Parathyroid adenoma (tissue), 2 donors: Measurements from ENCODE around the gene METTL26.

Experiments
- H2AFZ ChIP-seq: fragments of 300-600 bp; sonication (generic); one replicate; pipeline ENCODE4 v1.7.0; 2017; ENCODE audit warnings: antibody characterized with exemption, mild to moderate bottlenecking
- H3K27ac ChIP-seq: fragments of 300-600 bp; sonication (generic); one replicate; pipeline ENCODE4 v1.7.0; 2017
- H3K27me3 ChIP-seq: fragments of 300-600 bp; sonication (generic); one replicate; pipeline ENCODE4 v1.7.0; 2017; ENCODE audit warnings: low read length; ENCODE audit not compliant: control insufficient read depth, insufficient read depth
- H3K36me3 ChIP-seq: fragments of 300-600 bp; sonication (generic); one replicate; pipeline ENCODE4 v1.7.0; 2017; ENCODE audit warnings: low read length; ENCODE audit not compliant: control insufficient read depth, insufficient read depth
- H3K4me1 ChIP-seq: fragments of 300-600 bp; sonication (generic); one replicate; pipeline ENCODE4 v1.7.0; 2017; ENCODE audit warnings: control low read depth
- H3K4me2 ChIP-seq: fragments of 300-600 bp; sonication (generic); one replicate; pipeline ENCODE4 v1.7.0; 2017; ENCODE audit warnings: low read length
- H3K4me3 ChIP-seq: fragments of 300-600 bp; sonication (generic); one replicate; pipeline ENCODE4 v1.7.0; 2017; ENCODE audit warnings: low read depth, low read length
- H3K79me2 ChIP-seq: fragments of 300-600 bp; sonication (generic); one replicate; pipeline ENCODE4 v1.7.0; 2017; ENCODE audit warnings: control low read depth
- H3K9ac ChIP-seq: fragments of 300-600 bp; sonication (generic); one replicate; pipeline ENCODE4 v1.7.0; 2017; ENCODE audit warnings: mild to moderate bottlenecking
- H3K9me3 ChIP-seq: fragments of 300-600 bp; sonication (generic); one replicate; pipeline ENCODE4 v1.7.0; 2017; ENCODE audit warnings: low read length; ENCODE audit not compliant: control insufficient read depth
- TF ChIP-seq, protein P1 (sequence below): fragments of 300-600 bp; sonication (generic); IDR thresholded peaks from one replicate; pipeline ENCODE4 v1.7.0; 2017; ENCODE audit warnings: antibody characterized with exemption, mild to moderate bottlenecking
- donor health status: primary hyperparathyroidism.

The METTL26 gene

DNA sequence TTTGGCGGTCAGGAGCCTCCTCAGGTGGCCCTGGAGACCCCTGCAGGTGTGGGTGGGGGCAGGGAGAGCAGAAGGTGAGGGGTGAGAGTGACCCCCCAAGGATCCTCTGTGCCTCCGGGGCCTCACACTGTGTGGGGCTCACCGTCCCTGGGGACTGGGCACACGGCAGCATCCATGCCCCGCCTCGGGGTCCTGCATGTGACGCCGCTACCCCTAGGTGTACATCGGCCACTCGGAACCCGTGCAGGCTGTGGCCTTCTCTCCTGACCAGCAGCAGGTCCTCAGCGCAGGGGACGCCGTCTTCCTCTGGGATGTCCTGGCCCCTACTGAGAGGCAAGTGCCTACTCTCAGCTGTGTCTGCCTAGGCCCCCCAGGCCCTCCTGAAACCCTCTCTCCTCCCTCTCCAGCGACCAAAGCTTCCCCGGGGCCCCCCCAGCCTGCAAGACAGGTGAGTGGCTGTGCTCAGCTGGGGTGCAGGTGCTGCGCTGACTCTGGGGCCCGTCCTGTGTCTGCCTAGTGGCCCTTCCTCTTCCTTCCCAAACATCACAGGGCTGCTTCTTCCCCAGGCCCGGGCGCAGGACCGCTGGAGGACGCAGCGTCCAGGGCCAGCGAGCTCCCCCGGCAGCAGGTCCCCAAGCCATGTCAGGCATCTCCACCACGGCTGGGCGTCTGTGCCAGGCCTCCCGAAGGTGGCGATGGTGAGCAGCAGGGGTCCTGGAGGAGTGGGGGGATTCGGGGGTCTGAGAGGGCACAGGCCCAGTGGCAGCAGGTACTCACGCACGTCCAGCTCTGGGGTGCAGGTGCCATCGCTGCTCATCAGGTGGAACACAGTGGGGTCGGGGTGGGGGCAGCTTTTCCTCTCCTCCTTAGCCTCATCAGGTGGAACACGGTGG, 22.8 kb upstream of the METTL26 start:
- no peak overlapping the region for H3K4me3 ChIP-seq
- no peak overlapping the region for H3K27ac ChIP-seq
- H3K4me1 ChIP-seq: peaks cover 4% of the 10 kb centered on the region
- no peak overlapping the region for H3K4me2 ChIP-seq
- no peaks in the 10 kb centered on the region for H3K9me3 ChIP-seq
- H3K79me2 ChIP-seq: no peaks in the 10 kb centered on the region
- TF ChIP-seq, protein P1, sequence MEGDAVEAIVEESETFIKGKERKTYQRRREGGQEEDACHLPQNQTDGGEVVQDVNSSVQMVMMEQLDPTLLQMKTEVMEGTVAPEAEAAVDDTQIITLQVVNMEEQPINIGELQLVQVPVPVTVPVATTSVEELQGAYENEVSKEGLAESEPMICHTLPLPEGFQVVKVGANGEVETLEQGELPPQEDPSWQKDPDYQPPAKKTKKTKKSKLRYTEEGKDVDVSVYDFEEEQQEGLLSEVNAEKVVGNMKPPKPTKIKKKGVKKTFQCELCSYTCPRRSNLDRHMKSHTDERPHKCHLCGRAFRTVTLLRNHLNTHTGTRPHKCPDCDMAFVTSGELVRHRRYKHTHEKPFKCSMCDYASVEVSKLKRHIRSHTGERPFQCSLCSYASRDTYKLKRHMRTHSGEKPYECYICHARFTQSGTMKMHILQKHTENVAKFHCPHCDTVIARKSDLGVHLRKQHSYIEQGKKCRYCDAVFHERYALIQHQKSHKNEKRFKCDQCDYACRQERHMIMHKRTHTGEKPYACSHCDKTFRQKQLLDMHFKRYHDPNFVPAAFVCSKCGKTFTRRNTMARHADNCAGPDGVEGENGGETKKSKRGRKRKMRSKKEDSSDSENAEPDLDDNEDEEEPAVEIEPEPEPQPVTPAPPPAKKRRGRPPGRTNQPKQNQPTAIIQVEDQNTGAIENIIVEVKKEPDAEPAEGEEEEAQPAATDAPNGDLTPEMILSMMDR: no peak
- no peak overlapping the region for H3K9ac ChIP-seq
- H3K27me3 ChIP-seq: no peaks in the 10 kb centered on the region
- H3K36me3 ChIP-seq: no peaks in the 10 kb centered on the region
- H2AFZ ChIP-seq: no peak overlapping the region

DNA sequence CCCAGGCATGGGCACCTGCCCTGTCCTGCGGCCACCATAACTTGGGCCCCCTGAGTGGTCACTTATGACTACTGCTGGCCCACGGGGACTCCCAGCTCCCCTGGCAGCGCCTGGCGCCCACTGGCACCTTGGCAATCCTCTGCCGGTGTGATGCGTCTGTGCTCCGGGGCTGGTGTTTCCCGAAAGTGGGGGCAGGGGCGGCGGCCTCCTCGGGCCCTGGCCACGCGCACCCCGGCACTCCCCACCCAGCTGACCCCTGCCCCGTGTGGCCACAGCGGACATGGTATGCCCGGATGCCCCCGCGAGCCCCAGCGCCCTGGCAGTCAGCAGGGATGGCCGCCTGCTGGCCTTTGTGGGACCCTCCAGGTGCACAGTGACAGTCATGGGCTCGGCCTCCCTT, 21.4 kb upstream of the METTL26 start:
- Histone ChIP-seq H3K4me3 (no peak overlapping the region), H3K9me3 (no peaks in the 10 kb centered on the region), H3K27me3 (no peaks in the 10 kb centered on the region), H3K27ac (no peak overlapping the region), H2AFZ (no peak overlapping the region), H3K9ac (no peak overlapping the region), H3K36me3 (no peaks in the 10 kb centered on the region), H3K79me2 (no peaks in the 10 kb centered on the region), H3K4me2 (no peak overlapping the region), H3K4me1 (peaks cover 4% of the 10 kb centered on the region)
- TF ChIP-seq, protein P1: no peak

DNA sequence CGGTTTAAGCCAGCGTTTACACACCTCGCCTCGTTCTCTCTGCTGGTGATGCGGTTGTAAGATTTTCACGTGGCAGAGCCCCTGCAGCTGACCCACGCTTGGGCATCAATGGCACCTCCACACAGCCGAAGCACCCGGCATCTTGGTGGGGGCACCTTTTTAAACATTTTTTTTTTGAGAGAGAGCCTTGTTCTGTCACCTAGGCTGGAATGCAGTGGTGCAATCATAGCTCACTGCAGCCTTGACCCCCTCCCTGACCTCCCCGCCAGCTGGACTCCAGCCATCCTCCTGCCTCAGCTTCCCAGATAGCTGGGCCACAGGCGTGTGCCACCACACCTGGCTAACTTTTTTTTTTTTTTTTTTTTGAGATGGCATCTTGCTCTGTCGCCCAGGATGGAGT, 17.9 kb upstream of the METTL26 start:
- no peak overlapping the region for H3K4me2 ChIP-seq
- TF ChIP-seq, protein P1: no peak
- H2AFZ ChIP-seq: no peak overlapping the region
- H3K4me1 ChIP-seq: peaks cover 4% of the 10 kb centered on the region
- no peaks in the 10 kb centered on the region for H3K79me2 ChIP-seq
- no peaks in the 10 kb centered on the region for H3K36me3 ChIP-seq
- no peak overlapping the region for H3K9ac ChIP-seq
- no peaks in the 10 kb centered on the region for H3K9me3 ChIP-seq
- no peak overlapping the region for H3K4me3 ChIP-seq
- H3K27me3 ChIP-seq: no peaks in the 10 kb centered on the region
- no peak overlapping the region for H3K27ac ChIP-seq

DNA sequence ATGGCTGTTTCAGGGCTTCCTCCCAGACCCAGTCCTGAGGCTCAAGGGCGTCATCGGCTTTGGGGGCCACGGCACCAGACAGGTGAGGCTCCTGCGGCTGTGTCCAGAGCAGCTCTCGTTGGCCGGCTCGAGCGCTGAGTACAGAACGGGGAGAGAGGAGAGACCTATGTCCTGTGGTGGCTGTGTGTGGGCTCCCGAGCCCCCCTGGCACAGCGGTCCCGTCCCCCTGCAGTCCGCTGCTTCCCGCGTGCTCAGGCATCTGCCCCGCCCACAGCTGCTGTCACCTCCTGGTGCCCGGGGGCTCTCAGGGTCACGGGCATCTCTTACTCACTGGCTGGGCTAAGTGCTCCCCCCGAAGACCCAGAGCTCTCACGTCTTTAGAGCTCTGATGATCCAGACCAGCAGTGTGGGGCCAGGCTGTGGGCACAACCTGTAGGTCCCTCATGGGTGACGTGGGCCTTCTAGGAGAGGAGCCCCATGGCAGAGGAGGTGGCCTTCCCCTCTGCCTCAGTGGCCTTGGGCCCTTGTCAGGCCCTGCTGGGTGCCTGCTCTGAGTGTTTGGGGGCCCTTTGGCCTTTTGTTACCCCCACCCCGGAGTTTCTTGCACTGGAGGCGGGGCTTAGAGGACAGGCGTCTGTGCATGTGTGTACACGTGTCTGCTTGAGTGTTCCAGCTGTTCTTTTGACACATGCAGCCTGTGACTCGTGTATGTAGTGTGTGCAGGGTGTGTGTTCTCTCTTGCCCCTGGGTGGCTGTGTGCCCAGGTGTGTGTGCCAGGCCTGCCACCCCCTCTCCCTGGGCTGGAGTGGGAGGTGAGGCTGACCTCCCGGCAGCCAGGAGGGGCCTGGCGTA, 16.6 kb upstream of the METTL26 start:
- Histone ChIP-seq H3K4me3 (no peak overlapping the region), H2AFZ (no peak overlapping the region), H3K4me2 (no peak overlapping the region), H3K27me3 (no peaks in the 10 kb centered on the region), H3K79me2 (no peaks in the 10 kb centered on the region), H3K27ac (no peak overlapping the region), H3K36me3 (no peaks in the 10 kb centered on the region), H3K4me1 (peaks cover 12% of the 10 kb centered on the region), H3K9me3 (no peaks in the 10 kb centered on the region), H3K9ac (no peak overlapping the region)
- TF ChIP-seq, protein P1: no peak
